HG03521 (cell line): ENCODE measurements around the gene ACOT8.
"Not testable (repeated sequence)": the region's sequence is repeated elsewhere in the genome, so short reads cannot be mapped to it uniquely, and the experiment has no call there.

Source experiments
- ATAC-seq: cut with Tn5 transposase; IDR thresholded peaks from one replicate; pipeline ENCODE4 v1.9.1; 2021; ENCODE audit warnings: mild to moderate bottlenecking, moderate library complexity; ENCODE audit not compliant: unreplicated experiment

The ACOT8 gene

DNA sequence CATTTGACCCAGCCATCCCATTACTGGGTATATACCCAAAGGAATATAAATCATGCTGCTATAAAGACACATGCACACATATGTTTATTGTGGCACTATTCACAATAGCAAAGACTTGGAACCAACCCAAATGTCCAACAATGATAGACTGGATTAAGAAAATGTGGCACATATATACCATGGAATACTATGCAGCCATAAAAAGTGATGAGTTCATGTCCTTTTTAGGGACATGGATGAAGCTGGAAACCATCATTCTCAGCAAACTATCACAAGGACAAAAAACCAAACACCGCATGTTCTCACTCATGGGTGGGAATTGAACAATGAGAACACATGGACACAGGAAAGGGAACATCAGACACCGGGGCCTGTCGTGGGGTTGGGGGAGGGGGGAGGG, 59.2 kb downstream of the ACOT8 start:
- ATAC-seq: not testable (repeated sequence)

DNA sequence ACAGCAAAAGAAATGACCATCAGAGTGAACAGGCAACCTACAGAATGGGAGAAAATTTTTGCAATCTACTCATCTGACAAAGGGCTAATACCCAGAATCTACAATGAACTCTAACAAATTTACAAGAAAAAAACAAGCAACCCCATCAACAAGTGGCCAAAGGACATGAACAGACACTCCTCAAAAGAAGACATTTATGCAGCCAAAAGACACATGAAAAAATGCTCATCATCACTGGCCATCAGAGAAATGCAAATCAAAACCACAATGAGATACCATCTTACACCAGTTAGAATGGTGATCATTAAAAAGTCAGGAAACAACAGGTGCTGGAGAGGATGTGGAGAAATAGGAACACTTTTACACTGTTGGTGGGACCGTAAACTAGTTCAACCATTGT, 59.7 kb downstream of the ACOT8 start:
- ATAC-seq: not testable (repeated sequence)

DNA sequence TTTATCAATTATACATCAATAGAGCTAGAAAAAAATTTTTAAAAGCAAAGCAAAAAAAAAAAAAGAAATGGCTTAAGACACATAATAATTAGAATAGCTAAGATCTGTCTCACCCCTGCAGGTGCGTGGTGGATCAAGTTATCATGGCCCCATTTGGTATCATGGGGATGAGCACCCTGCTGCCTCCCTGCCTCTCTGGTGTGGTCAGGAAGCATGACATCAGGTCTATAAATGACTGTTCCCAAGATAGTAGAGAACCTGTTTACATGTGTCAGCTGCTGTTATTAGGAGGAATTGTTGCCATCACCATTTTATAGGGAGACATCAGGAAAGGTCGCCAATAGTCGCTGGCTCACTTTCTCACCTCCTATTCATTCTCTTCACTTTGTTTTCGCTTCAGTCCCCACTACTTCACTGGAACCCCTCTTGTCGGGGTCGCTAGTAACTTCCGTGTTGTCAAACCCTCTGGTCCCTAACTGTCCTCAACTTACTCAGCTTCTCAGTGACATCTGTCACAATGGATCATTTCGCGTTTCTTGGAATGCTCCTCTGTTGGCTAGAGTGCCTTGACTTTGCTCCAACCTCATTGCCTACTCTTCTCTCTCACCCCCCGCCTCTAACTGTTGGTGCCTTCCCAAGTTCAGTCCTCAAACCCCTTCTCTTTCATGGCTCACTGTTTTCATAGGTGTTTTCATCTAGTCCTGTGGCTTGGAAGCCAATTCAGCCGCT, 60.7 kb downstream of the ACOT8 start:
- ATAC-seq: no peak

DNA sequence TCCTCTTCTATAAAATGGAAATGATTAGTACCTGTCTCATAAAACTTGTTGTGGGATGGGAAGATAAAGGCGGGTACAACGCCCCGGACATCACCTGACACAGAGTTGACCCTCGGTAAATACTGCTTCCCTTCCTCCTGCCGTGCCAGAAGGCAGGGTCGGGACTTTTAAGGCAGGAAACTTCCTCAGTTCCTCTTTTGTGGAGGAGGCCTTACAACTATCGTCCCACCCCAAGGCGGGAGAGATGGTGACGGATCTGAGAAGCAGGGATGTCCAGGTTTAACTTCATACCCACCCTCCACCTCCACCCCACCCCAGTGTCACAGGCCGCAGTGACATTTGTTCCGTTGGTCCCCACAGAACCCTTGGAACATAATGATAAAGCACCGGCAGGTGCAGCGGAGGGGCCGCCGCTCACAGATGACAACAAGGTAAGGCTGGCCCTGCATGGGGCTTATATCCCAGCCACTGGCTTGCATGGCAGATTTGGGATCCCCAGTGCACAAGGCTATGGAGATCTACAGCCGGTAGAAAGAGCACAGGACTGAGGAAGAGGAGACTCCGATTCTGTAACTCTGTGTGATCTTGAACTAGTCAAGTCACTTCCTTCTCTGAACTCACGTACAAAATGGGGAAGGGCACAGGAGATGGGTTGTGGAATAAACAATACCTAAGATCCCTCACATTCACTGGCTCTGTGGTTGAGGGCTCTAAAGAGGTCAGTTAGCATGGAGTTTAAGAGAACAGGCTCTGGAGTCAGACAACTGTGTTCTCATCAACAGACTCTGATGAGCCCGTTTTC, 64.7 kb downstream of the ACOT8 start:
- no peak for ATAC-seq
